B cell (primary cell): Measurements from ENCODE around the gene TCERG1L. TPM values are rescaled to one million over a fixed set of nuclear protein-coding genes. Genes with fewer than 3 reads are reported as not detected.

Experiments
- ATAC-seq: fragments of 200-7000 bp; cut with Tn5 transposase; one replicate; pipeline ENCODE4 v1.10.0; 2021; ENCODE audit warnings: low read depth, mild to moderate bottlenecking, moderate number of reproducible peaks, moderate library complexity
- CTCF ChIA-PET: fragments of 350-600 bp; sonication (Branson Sonifier 250); formaldehyde crosslinking; loops from one replicate; lab custom pipeline; 2021; ENCODE audit warnings: antibody characterized with exemption, inconsistent platforms; lab: Charles Lee
- POLR2A ChIA-PET: fragments of 350-600 bp; sonication (Branson Sonifier 250); formaldehyde crosslinking; loops from one replicate; lab custom pipeline; 2021; ENCODE audit warnings: antibody characterized with exemption; lab: Charles Lee
- DNase-seq: peaks from one replicate; pipeline ENCODE4 v3.0.0; 2013
- H2AFZ ChIP-seq: 2 replicates; pipeline ENCODE4 v1.6.1; 2012; ENCODE audit warnings: mild to moderate bottlenecking, low read depth, low read length; ENCODE audit not compliant: insufficient read depth, poor library complexity, severe bottlenecking
- H3K27ac ChIP-seq, 2 donors: 1 replicate in 1 of 2; 2 replicates in 1 of 2; pipeline ENCODE4 v1.5.1; 2012 to 2013; ENCODE audit warnings: low read length in 2 of 2, mild to moderate bottlenecking in 2 of 2, moderate library complexity in 1 of 2
- H3K27me3 ChIP-seq, 4 experiments: fragments of 200-600 bp in 1 of 4; sonication (generic) in 1 of 4; replicated peaks in 1 of 4; 1 replicate in 2 of 4; 2 replicates in 2 of 4; pipeline versions ENCODE4 v1.6.1 to v1.7.0; 2013 to 2016; ENCODE audit warnings: low read length in 3 of 4, mild to moderate bottlenecking in 2 of 4, mixed read lengths in 1 of 4, moderate library complexity in 1 of 4; ENCODE audit not compliant: insufficient read depth in 4 of 4, control insufficient read depth in 3 of 4; ENCODE audit errors: control extremely low read depth in 1 of 4
- H3K36me3 ChIP-seq, 2 experiments: replicated peaks in 1 of 2; 1 replicate in 1 of 2; 2 replicates in 1 of 2; pipeline versions ENCODE4 v1.6.1 to v1.7.1; 2013; ENCODE audit warnings: low read length in 1 of 2; ENCODE audit not compliant: insufficient read depth in 2 of 2, control insufficient read depth in 1 of 2; ENCODE audit errors: control extremely low read depth in 1 of 2, extremely low read depth in 1 of 2
- H3K4me1 ChIP-seq, 2 donors: fragments of 200-600 bp in 1 of 2; sonication (generic) in 1 of 2; 1 replicate in 1 of 2; 2 replicates in 1 of 2; pipeline versions ENCODE4 v1.5.1 to v1.6.1; 2013 to 2017; ENCODE audit warnings: low read length in 2 of 2; ENCODE audit not compliant: control insufficient read depth in 2 of 2, insufficient read depth in 2 of 2
- H3K4me2 ChIP-seq: replicated peaks from 2 replicates; pipeline ENCODE3; 2012; ENCODE audit warnings: mild to moderate bottlenecking, low read depth, low read length; ENCODE audit not compliant: poor library complexity, severe bottlenecking
- H3K4me3 ChIP-seq, 5 experiments: fragments of 200-600 bp in 1 of 5; sonication (generic) in 1 of 5; 1 replicate in 3 of 5; 2 replicates in 2 of 5; pipeline versions ENCODE4 v1.5.1 to v1.7.0; 2011 to 2016; ENCODE audit warnings: low read length in 4 of 5, mild to moderate bottlenecking in 4 of 5, low read depth in 2 of 5, control low read depth in 1 of 5, moderate library complexity in 1 of 5; ENCODE audit not compliant: insufficient read depth in 1 of 5; ENCODE audit errors: control extremely low read depth in 1 of 5, extremely low read depth in 1 of 5
- H3K79me2 ChIP-seq: fragments of 200-600 bp; sonication (generic); one replicate; pipeline ENCODE4 v1.6.0; 2016; ENCODE audit warnings: low read length; ENCODE audit not compliant: control insufficient read depth, insufficient read depth
- H3K9ac ChIP-seq: fragments of 200-600 bp; sonication (generic); 2 replicates; pipeline ENCODE4 v1.6.1; 2017; ENCODE audit warnings: mild to moderate bottlenecking, low read length, moderate library complexity
- H3K9me3 ChIP-seq, 3 donors: one replicate each; pipeline versions ENCODE4 v1.6.1 to v1.7.1; 2013; ENCODE audit warnings: low read length in 2 of 3; ENCODE audit not compliant: control insufficient read depth in 2 of 3, insufficient read depth in 1 of 3; ENCODE audit errors: control extremely low read depth in 1 of 3
- H4K20me1 ChIP-seq: 2 replicates; pipeline ENCODE4 v1.6.0; 2012; ENCODE audit warnings: mild to moderate bottlenecking, low read length; ENCODE audit not compliant: insufficient read depth, control insufficient read depth, poor library complexity, severe bottlenecking
- H3K27ac Mint-ChIP-seq: one replicate; pipeline ENCODE4 v1.8.0; 2021; ENCODE audit warnings: mixed read lengths
- H3K27me3 Mint-ChIP-seq: one replicate; pipeline ENCODE4 v1.8.0; 2021; ENCODE audit warnings: mixed read lengths
- H3K4me1 Mint-ChIP-seq: one replicate; pipeline ENCODE4 v1.8.0; 2021; ENCODE audit warnings: mixed read lengths
- H3K4me3 Mint-ChIP-seq: one replicate; pipeline ENCODE4 v1.8.0; 2021; ENCODE audit warnings: mixed read lengths
- H3K9me3 Mint-ChIP-seq: one replicate; pipeline ENCODE4 v1.8.0; 2022; ENCODE audit warnings: mixed read lengths; ENCODE audit not compliant: insufficient read depth
- CTCF ChIP-seq: fragments of 200-600 bp; IDR thresholded peaks from one replicate; pipeline ENCODE4 v1.8.0; 2022; ENCODE audit warnings: antibody characterized with exemption, mild to moderate bottlenecking
- EZH2 ChIP-seq: IDR thresholded peaks from 2 replicates; pipeline ENCODE4 v1.6.1; 2012; ENCODE audit warnings: borderline replicate concordance, low read depth, mild to moderate bottlenecking, moderate library complexity, low read length; ENCODE audit not compliant: insufficient read depth, poor library complexity, severe bottlenecking
- WGBS: methylation state at CpG from one replicate; pipeline ENCODE4 v1.1.5; 2013; ENCODE audit warnings: missing lambda C conversion rate; ENCODE audit not compliant: insufficient coverage; 5-methylcytosine and 5-hydroxymethylcytosine counted together
- intact Hi-C: fragments of 100-400 bp; cut with micrococcal nuclease; formaldehyde crosslinking; loops from one replicate; pipeline ENCODE4 v1.10.0; 2022
- polyA plus RNA-seq: library from polyadenylated mRNA; depleted of rRNA; stranded (reverse); fragments of >200 nt; gene quantifications from 2 replicates; pipeline ENCODE4 v1.2.3, GENCODE V29; 2012
- total RNA-seq, 2 donors: library from RNA; stranded (reverse); fragments of 120-200 nt in 1 of 2; gene quantifications; 1 replicate in 1 of 2; 2 replicates in 1 of 2; pipeline versions ENCODE4 v1.2.3 to v1.2.4, GENCODE V29; 2013 to 2022

Gene TCERG1L
- total and polyA plus RNA-seq, 2 donors (not counting 1 experiment from before 2014, with no cell fraction given) = 0.10 TPM; not detected in 1

GRCh38 chr10:131260452-131261211 lies 50.9 kb downstream of the TCERG1L start:
- ATAC-seq = no peak
- ChIA-PET POLR2A (no interaction called here), CTCF (no interaction called here)
- Histone ChIP-seq H3K4me2 (no peak overlapping the region), H3K4me3 (no peak overlapping the region), H3K9me3 (peaks cover 0 to 28% (median 0%) of the 10 kb centered on the region in 3 donors), H2AFZ (no peak overlapping the region), H3K27me3 (no peaks in the 10 kb centered on the region), H4K20me1 (no peaks in the 10 kb centered on the region), H3K27ac (no peak overlapping the region), H3K79me2 (no peaks in the 10 kb centered on the region), H3K36me3 (no peaks in the 10 kb centered on the region), H3K9ac (no peak overlapping the region), H3K4me1 (no peaks in the 10 kb centered on the region)
- Mint-ChIP-seq H3K27ac (no peak overlapping the region), H3K4me3 (no peak overlapping the region), H3K27me3 (no peaks in the 10 kb centered on the region), H3K4me1 (no peaks in the 10 kb centered on the region), H3K9me3 (peaks cover 3% of the 10 kb centered on the region)
- WGBS = 87% methylated on average over 16 of the region's 17 CpGs
- intact Hi-C loops = no loop called here
- DNase-seq = no peak
- TF ChIP-seq EZH2 (no peak), CTCF (no peak)

- intact Hi-C loops = no loop called here
- DNase-seq (no peak), ATAC-seq (no peak)
- no peaks in the 10 kb centered on the region for H4K20me1 ChIP-seq
- no peak for TF ChIP-seq CTCF
- no peak for TF ChIP-seq EZH2
- Mint-ChIP-seq H3K4me3 (no peak overlapping the region), H3K27ac (no peak overlapping the region), H3K9me3 (no peaks in the 10 kb centered on the region), H3K27me3 (no peaks in the 10 kb centered on the region), H3K4me1 (no peaks in the 10 kb centered on the region)
- no peak overlapping the region for H2AFZ ChIP-seq
- WGBS = 95% methylated on average over 32 of the region's 32 CpGs
- no peak overlapping the region for H3K9ac ChIP-seq
- peaks cover 0 to 28% (median 0%) of the 10 kb centered on the region in 3 donors for H3K9me3 ChIP-seq
- H3K4me2 ChIP-seq = no peak overlapping the region
- H3K79me2 ChIP-seq = no peaks in the 10 kb centered on the region
- ChIA-PET CTCF (no interaction called here), POLR2A (no interaction called here)
- H3K27me3 ChIP-seq = no peaks in the 10 kb centered on the region
- no peak overlapping the region for H3K4me3 ChIP-seq
- no peaks in the 10 kb centered on the region for H3K36me3 ChIP-seq
- no peaks in the 10 kb centered on the region for H3K4me1 ChIP-seq
- H3K27ac ChIP-seq = no peak overlapping the region
These were observed 51.5 kb downstream of the TCERG1L start for GRCh38 chr10:131260031-131260430.
